HepG2 (cell line): ENCODE data around the gene AGK. TPM values are rescaled to one million over a fixed set of nuclear protein-coding genes. Genes with fewer than 3 reads are reported as not detected.

Experiments
- CBFB ChIP-seq: sonication (generic); formaldehyde crosslinking; IDR thresholded peaks from 2 replicates; pipeline ENCODE4 v1.4.0; 2020; ENCODE audit warnings: missing genetic modification reagents
- CSRNP2 ChIP-seq: sonication (generic); formaldehyde crosslinking; conservative IDR thresholded peaks from 2 replicates; pipeline ENCODE4 v1.8.0; 2022; ENCODE audit warnings: low read depth, missing genetic modification reagents
- ETV5 ChIP-seq: IDR thresholded peaks from 2 replicates; pipeline ENCODE4 v1.6.1; 2018; ENCODE audit warnings: missing biosample characterization, missing genetic modification reagents, inconsistent platforms, borderline replicate concordance
- FOSL2 ChIP-seq: sonication (generic); formaldehyde crosslinking; IDR thresholded peaks from 2 replicates; pipeline ENCODE4 v1.4.0; 2020; ENCODE audit warnings: missing genetic modification reagents
- FOXA3 ChIP-seq: IDR thresholded peaks from 2 replicates; pipeline ENCODE4 v1.6.1; 2016; ENCODE audit warnings: missing genetic modification reagents, missing compliant biosample characterization
- HDAC1 ChIP-seq: sonication (generic); formaldehyde crosslinking; IDR thresholded peaks from 2 replicates; pipeline ENCODE4 v1.5.1; 2020; ENCODE audit warnings: mild to moderate bottlenecking, missing genetic modification reagents
- HDAC2 ChIP-seq: sonication (generic); formaldehyde crosslinking; IDR thresholded peaks from 2 replicates; pipeline ENCODE4 v1.4.0; 2020; ENCODE audit warnings: missing genetic modification reagents
- HIVEP1 ChIP-seq: sonication (generic); formaldehyde crosslinking; IDR thresholded peaks from 2 replicates; pipeline ENCODE4 v1.4.0; 2020; ENCODE audit warnings: mild to moderate bottlenecking, missing genetic modification reagents
- HMG20A ChIP-seq: IDR thresholded peaks from 2 replicates; pipeline ENCODE4 v1.6.1; 2016; ENCODE audit warnings: borderline replicate concordance
- MEIS1 ChIP-seq: sonication (generic); formaldehyde crosslinking; IDR thresholded peaks from 2 replicates; pipeline ENCODE4 v1.9.0; 2021; ENCODE audit warnings: mild to moderate bottlenecking, missing genetic modification reagents, moderate library complexity, borderline replicate concordance
- MLX ChIP-seq: IDR thresholded peaks from 2 replicates; pipeline ENCODE4 v1.6.1; 2016
- NR2F1 ChIP-seq, 2 experiments: fragments of 450-650 bp in 1 of 2; formaldehyde crosslinking in 1 of 2; IDR thresholded peaks; 2 replicates each; pipeline versions ENCODE4 v1.5.0 to v1.6.1; 2016 to 2020; ENCODE audit warnings: mild to moderate bottlenecking in 1 of 2, missing compliant biosample characterization in 1 of 2, missing genetic modification reagents in 1 of 2, moderate library complexity in 1 of 2
- RERE ChIP-seq: IDR thresholded peaks from 2 replicates; pipeline ENCODE4 v1.6.1; 2016; ENCODE audit warnings: low read depth, missing genetic modification reagents, missing compliant biosample characterization
- SOX13 ChIP-seq, 3 experiments: fragments of 450-650 bp in 1 of 3; sonication (generic) in 1 of 3; formaldehyde crosslinking in 1 of 3; IDR thresholded peaks in 2 of 3; conservative IDR thresholded peaks in 1 of 3; 2 replicates each; pipeline versions ENCODE4 v1.5.0 to v1.6.1; 2016 to 2020; ENCODE audit warnings: antibody characterized with exemption in 1 of 3, mild to moderate bottlenecking in 1 of 3, missing compliant biosample characterization in 1 of 3, missing genetic modification reagents in 1 of 3, moderate library complexity in 1 of 3
- ZNF160 ChIP-seq: sonication (generic); formaldehyde crosslinking; IDR thresholded peaks from 2 replicates; pipeline ENCODE4 v1.8.0; 2022; ENCODE audit warnings: mild to moderate bottlenecking, inconsistent platforms, missing genetic modification reagents
- ZNF251 ChIP-seq: sonication (generic); formaldehyde crosslinking; IDR thresholded peaks from 2 replicates; pipeline ENCODE4 v1.9.0; 2021; ENCODE audit warnings: mild to moderate bottlenecking, missing genetic modification reagents
- ZNF317 ChIP-seq: sonication (generic); formaldehyde crosslinking; IDR thresholded peaks from 2 replicates; pipeline ENCODE4 v1.5.0; 2020; ENCODE audit warnings: mild to moderate bottlenecking, missing genetic modification reagents
- ZNF33A ChIP-seq: sonication (generic); formaldehyde crosslinking; IDR thresholded peaks from 2 replicates; pipeline ENCODE4 v1.5.1; 2020; ENCODE audit warnings: missing genetic modification reagents, mild to moderate bottlenecking, moderate library complexity, borderline replicate concordance
- ZNF468 ChIP-seq: sonication (generic); formaldehyde crosslinking; IDR thresholded peaks from 2 replicates; pipeline ENCODE4 v1.8.0; 2022; ENCODE audit warnings: mild to moderate bottlenecking, moderate library complexity, missing genetic modification reagents
- ZNF816 ChIP-seq: sonication (generic); formaldehyde crosslinking; IDR thresholded peaks from 2 replicates; pipeline ENCODE4 v1.8.0; 2022; ENCODE audit warnings: missing genetic modification reagents, mild to moderate bottlenecking, borderline replicate concordance
- polyA plus RNA-seq, 8 experiments: library from polyadenylated mRNA; depleted of rRNA in 3 of 8; stranded (reverse) in 7 of 8; unstranded in 1 of 8; fragments of >200 nt; fragmentation: Illumina TruSeq in 4 of 8; extraction: Trizol in 4 of 8; gene quantifications; 2 replicates each; pipeline versions ENCODE4 v1.2.1 to v1.2.3, GENCODE V29; 2011 to 2016; ENCODE audit warnings: low read depth in 4 of 8, missing spikeins in 1 of 8, mixed read lengths in 1 of 8; ENCODE audit not compliant: insufficient read depth in 1 of 8
- total RNA-seq, 5 experiments: library from RNA; depleted of rRNA; stranded (reverse); fragments of >200 nt; fragmentation: Illumina TruSeq; extraction: Trizol; gene quantifications; 2 replicates each; pipeline ENCODE4 v1.2.3, GENCODE V29; 2016; ENCODE audit warnings: low read depth in 1 of 5

The AGK gene
- total and polyA plus RNA-seq, 2 of the 13 experiments (the other 11 are each of a cell fraction or from before 2014, with no cell fraction given): 23.7 to 30.1 TPM

- TF ChIP-seq CSRNP2 (CRISPR knock-in tag): no peak
- peak; percentile 94; the same call in 1 of the 2 replicates for TF ChIP-seq MEIS1 (CRISPR knock-in tag)
- TF ChIP-seq HMG20A: peak; percentile 63
- peak; percentile 82; the same call in 1 of the 2 replicates for TF ChIP-seq MLX (CRISPR knock-in tag)
- TF ChIP-seq ZNF816 (CRISPR knock-in tag): no peak; the same call in 1 of the 2 replicates
- TF ChIP-seq FOSL2: peak; percentile 88
- peak; percentile 70; the same call in 1 of the 2 replicates for TF ChIP-seq ZNF160 (CRISPR knock-in tag)
- no peak for TF ChIP-seq ZNF33A
- TF ChIP-seq NR2F1 (CRISPR knock-in tag; IDR thresholded peaks at IDR 0.05): peak; percentile 56 to 66; a peak in 2 of 4 replicates
- 0 out of 2 replicates have a peak, but pooled peaks have one; percentile 57 for TF ChIP-seq ZNF317 (CRISPR knock-in tag)
- TF ChIP-seq FOXA3: peak; percentile 92
- 0 out of 2 replicates have a peak, but pooled peaks have one; percentile 34 for TF ChIP-seq CBFB
- peak; percentile 18; the same call in 1 of the 2 replicates for TF ChIP-seq ETV5
- TF ChIP-seq RERE (CRISPR knock-in tag): 0 out of 2 replicates have a peak, but pooled peaks have one; percentile 29
- peak; percentile 20; the same call in 1 of the 2 replicates for TF ChIP-seq SOX13 (IDR thresholded peaks at IDR 0.05)
- peak in 1 of 2 experiments; percentile 75; a peak in 2 of 4 replicates for TF ChIP-seq SOX13 (CRISPR knock-in tag; conservative IDR thresholded peaks at IDR 0.05 in 1 of 2, IDR thresholded peaks at IDR 0.05 in 1 of 2)
- TF ChIP-seq HIVEP1 (CRISPR knock-in tag): 0 out of 2 replicates have a peak, but pooled peaks have one; percentile 27
- TF ChIP-seq ZNF468: no peak
- TF ChIP-seq HDAC2 (CRISPR knock-in tag): peak; percentile 81
- peak; percentile 77; the same call in 1 of the 2 replicates for TF ChIP-seq HDAC1
- no peak for TF ChIP-seq ZNF251 (CRISPR knock-in tag)
Measured at GRCh38 chr7:141695803-141696289, 144.6 kb downstream of the AGK start (continued).
